NCI-H2227 treated with DMSO at 0.1 percent for 48 hours (cell line): ENCODE data around the gene SCUBE3.
A peak's percentile ranks its signal among the peaks of the same experiment; 100 is the strongest.

ENCODE experiments used
- DNase-seq: peaks from one replicate; lab custom pipeline; 2025; lab: John Stamatoyannopoulos, UW

The SCUBE3 gene

DNA sequence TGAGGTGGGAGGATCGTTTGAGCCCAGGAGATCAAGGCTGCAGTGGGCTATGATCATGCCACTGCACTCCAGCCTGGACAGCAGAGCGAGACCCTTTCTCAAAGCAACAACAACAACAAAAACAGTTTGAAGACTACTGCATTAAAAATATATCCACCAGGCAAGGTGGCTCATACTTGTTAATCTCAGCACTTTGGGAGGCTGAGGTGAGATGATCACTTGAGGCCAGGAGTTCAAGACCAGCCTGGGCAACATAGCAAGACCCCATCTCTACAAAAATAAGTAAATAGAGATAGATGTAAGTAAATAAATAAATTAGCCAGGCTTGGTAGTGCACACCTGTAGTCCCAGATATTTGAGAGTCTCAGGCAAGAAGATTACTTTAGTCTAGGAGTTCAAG, 58.2 kb downstream of the SCUBE3 start:
- DNase-seq = no peak

DNA sequence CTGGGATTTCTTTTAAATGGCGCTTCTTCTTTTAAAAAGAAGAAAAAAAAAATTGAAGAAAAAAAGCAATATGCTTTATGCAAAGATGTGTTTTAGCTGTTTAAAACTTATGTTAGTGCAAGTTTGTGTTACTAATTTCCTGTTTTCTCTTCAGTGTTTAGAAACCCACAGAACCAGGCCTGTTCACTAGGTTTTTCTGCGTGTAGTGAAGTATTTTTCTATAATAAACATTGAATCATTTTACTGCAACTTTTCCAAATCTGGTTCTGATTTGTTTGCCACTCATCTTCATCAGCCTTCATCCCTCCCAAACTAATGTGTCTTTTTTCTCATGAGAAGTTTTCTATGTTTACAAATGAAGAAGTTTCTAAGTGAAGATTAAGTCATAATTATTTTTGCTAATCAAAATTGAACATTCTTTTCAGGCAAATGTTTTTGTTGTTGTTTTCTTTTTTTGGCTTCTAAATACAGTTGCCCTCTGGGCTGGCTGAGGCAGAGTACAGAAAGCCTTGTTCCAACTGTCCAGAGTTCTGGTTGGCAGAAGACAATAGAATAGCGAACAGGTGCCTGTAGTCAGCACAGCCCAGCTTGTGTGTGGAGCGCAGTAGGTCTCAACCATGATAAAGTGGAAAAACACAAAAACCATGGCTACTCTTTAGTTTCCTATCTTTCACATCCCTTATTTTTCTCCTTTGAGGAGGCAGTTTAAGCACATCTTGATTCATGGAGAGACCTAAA, 60.2 kb downstream of the SCUBE3 start:
- DNase-seq = no peak

DNA sequence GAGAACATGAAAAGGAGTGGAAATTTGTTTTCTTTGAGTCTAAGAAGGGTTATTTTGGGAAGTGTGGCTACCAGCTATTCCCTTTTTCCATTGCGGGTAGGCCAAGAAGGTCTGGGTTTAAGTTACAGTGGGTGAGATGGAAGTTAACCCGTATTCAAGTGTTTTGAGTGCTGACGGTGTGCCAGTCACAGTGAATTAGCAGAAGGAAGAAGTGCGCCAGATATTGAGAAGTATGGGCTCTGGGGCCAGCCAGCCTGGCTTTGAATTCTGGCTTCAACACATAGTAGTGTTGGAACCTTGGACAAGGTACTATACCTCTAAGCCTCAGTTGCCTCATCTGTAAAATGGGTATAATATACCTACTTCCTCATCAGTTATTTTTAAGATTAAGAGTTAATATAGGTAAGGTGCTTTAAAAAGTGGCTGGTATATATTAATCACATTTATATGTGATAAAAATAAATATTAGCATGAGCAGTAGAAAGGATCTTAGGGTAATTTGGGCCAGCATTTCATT, 62.0 kb downstream of the SCUBE3 start:
- DNase-seq = no peak

DNA sequence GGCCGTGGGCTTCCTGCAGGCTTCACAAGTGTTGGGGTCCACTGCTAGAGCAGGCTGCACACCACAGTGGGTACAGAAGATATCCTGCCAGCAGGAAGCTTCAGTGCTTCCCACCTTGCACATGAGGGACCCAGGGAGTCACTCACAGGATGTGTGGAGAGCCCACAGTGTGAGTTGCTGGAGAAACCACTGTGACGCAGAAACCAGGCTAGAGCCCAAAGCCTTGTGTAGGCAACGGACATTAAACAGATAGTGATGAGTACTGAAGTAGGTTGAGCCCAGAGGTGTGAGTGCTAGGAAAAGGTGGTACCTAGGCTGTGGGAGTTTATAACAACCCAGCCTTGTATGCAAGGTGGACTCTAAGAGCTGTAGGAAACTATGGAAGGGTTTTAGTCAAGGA, 65.0 kb downstream of the SCUBE3 start:
- DNase-seq = no peak

DNA sequence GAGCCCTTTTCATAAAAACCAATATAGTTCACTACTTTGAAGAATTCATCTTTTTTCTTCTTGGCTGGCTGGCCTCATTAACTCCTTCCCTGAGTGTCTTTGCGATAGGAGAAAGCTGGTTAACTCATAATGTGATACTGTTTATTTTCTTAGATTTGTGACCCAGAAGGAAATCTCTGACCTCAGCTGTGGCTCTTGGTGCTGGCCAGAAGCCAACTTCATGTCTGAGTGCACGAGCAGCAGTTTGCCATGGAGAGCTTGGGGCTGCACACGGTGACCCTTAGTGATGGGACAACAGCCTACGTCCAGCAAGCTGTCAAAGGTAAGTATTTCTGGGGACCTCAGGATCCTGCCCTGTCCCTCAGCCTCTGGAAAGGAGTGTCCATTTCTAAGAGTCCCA, 67.1 kb downstream of the SCUBE3 start:
- DNase-seq = no peak

DNA sequence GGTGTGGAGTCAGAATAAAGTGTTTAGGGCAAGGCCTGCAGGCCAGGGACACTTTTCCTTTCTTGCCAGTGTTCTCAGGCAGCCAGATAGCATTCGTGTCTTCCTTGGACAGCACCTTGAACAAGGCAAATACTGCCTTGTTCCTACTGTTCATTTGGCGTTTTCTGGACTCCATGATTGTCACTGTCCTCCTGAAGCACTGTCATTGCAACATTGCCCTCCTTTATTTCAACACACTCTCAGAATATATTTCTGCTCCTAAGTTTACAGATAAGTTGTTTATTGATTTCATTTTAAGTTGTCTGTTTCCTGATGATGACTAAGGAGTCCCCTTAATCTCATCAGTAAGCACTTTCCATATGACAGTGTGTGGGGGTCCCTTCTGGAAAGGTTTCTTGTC, 68.7 kb downstream of the SCUBE3 start:
- no peak for DNase-seq

DNA sequence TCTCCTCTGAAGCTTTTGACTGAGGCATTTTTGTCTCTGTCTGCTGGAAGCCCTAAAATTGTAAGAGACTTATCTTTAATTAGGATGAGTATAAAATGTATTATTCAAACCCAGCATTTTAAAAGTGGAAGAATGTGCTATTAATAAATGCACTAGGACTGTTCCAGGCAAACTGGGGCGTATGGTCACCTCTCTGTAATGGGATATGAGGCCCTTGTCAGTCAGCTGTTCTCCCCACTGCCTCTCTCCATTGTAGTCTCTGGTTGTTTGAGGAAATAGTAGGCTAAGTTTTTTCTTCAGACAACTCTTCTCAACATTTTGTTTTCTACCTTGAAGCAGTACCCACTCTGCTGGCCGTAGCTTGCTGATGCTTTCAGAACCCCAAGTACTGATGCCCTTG, 69.6 kb downstream of the SCUBE3 start:
- no peak for DNase-seq

DNA sequence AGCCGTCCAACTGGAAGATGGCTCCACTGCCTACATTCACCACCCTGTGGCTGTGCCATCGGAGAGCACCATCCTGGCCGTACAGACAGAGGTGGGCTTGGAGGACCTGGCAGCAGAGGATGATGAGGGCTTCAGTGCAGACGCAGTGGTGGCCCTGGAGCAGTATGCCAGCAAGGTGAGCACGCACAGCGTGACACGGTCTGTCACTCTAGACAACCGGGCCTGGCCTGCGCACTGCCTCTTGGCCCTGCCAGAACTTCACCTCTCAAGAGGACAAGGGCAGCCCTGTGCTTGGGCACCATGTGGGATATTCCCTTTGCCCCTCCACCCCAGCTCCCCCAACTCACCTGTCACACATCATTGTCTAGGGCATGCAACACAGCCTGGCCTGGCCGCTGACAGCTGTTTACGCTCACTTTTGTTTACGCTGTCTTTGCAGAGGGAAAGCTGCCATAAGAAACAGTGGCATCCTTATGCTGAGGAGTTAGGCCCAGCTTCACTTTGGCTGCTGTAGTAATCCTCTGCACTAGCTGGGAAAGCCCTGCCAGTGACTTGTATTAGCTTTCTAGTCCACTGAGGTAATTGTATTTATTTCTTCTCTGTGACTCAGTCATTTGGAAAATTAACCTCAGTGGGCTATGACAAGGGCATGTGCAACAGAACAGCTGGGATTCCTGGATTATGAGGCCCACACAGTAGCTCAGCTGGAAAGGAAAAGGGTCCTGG, 74.1 kb downstream of the SCUBE3 start:
- no peak for DNase-seq

DNA sequence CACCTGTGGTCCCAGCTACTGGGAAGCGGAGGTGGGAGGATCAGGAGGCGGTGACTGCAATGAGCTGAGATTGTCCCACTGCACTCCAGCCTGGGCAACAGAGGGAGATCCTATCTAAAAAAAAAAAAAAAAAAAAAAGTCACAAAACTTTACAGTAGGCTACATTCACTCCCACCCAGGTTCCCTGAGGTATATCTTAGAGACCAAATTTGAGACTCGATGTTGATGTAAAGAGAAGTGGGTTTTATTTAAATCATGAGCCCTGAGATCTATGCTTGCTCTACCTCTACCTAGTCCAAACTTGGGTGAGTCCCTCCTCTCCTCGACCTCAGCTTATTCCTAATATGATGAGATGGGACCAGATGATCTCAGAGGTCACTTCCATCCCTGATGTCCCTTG, 75.1 kb downstream of the SCUBE3 start:
- DNase-seq = no peak

DNA sequence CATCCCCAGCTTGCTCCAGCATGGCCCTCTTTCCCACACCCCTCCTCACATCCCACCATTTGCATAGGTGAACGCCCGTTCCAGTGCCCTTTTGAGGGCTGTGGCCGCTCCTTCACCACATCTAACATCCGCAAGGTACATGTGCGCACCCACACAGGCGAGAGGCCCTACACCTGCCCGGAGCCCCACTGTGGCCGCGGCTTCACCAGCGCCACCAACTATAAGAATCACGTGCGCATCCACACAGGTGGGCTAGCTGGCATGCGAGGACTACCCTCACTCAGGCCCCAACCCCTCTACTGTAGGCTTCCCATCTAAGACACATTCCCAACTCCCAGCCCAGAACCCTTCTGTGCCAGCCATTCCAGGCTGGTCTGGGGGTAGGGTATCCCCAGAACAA, 77.7 kb downstream of the SCUBE3 start:
- no peak for DNase-seq

DNA sequence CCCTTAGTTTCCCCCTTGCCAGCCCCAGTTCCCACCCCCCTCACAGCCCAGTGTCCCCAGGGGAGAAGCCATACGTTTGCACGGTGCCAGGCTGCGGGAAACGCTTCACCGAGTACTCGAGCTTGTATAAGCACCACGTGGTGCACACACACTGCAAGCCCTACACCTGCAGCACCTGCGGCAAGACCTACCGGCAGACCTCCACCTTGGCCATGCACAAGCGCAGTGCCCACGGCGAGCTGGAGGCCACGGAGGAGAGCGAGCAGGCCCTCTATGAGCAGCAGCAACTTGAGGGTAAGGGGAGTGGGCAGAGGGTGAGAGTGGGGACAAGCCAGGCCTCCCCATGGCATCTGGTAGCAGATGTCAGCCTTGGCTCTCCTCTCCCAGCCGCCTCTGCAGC, 78.7 kb downstream of the SCUBE3 start:
- no peak for DNase-seq

DNA sequence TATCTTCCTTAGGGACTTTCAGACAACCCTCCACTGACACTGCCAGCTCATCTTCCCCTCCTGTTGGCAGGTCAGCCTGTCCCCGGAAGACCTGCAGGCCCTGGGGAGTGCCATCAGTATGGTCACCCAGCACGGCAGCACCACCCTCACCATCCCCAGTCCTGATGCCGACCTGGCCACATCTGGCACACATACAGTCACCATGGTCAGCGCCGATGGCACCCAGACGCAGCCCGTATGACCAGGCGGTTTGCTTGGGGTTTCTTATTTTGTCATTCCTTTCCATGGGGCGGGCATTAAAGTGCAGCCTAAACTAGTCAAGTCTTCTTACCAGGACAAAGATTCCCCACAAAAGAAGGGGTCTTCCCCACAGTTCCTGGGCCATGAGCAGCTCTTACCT, 79.9 kb downstream of the SCUBE3 start:
- DNase-seq = no peak

DNA sequence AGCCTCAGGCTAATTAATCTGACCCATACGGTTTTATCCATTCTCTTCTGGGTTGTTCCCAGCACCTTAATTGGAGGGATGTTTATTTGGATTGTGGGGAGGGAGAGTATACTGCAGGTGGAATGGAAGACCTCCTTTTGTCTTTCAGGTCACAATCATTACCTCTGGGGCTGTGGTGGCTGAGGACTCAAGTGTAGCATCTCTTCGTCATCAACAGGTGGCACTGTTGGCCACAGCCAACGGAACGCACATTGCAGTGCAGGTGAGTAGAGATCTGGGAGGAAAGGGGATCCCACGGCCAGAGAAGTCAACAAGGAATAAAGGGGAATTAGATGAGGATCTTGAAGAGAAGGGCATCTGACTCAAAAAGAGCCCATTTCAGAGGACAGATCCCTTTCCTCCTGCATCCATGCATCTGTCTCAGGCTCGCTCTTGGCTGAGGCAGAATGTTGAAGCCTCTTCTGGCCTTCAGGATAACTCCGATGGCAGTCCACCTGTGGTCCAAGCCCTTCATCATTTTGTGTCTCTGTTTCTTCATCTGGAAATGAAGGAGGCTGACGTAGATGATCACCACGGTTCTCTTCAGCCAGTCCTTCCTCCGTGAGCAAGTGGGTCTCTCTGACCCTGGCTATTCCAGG, 80.7 kb downstream of the SCUBE3 start:
- peak; percentile 50 for DNase-seq

DNA sequence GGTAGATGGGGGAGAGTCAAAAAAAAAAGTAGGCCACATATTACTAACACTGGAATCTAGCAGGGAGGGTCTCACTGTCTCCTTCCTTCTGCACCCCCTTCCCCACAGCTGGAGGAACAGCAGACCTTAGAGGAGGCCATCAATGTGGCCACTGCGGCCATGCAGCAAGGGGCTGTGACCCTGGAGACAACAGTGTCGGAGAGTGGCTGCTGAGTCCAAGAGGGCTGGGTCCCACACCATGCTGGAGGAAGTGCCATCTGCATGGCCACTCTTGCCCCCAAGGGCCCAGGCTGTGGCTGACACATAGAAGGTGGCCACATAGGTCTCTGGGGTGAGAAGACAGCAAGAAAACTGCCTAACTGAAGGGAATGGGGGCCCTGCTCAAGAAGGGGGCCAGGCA, 81.3 kb downstream of the SCUBE3 start:
- no peak for DNase-seq

DNA sequence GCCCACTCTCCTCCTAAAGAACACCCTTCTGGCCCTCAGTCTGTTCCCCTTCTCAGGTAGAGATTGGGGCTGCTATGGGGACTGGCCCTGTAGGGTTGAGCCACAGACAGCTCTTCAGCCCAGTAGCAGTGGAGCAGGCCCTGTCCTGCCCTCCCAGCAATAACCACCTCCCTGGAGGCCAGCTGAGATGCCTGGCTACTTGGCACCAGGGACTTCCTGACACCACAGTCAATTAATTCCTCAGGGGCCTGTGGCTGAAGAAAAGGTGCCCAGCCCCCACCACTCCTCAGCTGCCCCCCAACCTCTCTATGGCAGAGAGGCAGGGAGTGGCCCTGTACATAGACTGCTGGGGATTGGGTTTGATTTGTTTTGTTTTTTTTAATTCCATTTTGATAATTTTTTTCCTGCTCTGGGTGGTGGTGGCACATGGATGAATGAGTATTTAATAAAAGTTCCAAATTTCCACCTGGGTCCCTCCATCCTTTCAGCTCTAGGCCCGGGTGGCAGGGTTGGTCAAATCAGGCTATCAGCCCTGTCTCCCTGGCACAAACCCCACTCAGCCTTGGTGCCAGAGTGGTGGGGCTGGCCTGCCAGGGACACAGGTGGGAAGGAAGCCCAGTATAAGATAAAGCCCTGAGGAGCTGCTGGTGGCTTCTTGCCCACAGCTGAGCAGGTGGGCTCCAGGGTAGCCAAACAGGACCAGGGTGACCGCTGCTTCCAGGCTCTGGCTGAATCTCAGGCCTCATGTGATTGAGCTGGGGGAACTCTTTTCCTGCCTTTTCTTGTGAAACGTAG, 82.0 kb downstream of the SCUBE3 start:
- DNase-seq = no peak

DNA sequence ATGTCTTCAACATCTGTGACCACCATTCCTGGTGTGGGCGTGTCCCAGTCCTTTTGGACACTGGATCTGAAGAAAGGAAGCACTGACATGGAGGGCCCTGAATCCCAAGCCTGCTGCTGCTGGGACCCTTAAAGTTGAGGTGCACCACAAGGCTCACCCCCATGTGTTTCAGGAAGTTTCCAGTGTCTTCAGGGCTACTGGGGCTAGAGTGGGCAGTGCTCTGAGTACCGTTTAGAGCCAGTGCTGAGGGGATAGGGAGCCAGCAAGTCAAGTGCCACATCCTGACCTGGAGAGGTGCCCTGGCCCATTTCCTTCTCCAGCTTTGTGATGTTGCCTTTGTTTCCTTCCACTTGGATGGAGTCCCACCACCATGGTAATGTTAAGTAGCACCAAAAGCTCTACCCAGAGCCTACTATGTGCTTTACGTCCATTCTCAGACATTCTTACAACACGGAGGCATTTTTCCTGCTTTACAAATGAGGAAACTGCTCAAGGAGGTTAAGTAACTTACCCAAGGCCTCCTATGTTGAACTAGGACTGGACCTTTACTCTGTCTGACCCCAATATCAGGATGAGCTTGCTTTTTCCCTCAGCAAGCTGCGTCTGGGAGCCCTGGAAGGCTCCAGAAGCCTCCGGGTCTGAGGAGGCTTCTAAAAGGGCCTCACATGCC, 83.3 kb downstream of the SCUBE3 start:
- no peak for DNase-seq

DNA sequence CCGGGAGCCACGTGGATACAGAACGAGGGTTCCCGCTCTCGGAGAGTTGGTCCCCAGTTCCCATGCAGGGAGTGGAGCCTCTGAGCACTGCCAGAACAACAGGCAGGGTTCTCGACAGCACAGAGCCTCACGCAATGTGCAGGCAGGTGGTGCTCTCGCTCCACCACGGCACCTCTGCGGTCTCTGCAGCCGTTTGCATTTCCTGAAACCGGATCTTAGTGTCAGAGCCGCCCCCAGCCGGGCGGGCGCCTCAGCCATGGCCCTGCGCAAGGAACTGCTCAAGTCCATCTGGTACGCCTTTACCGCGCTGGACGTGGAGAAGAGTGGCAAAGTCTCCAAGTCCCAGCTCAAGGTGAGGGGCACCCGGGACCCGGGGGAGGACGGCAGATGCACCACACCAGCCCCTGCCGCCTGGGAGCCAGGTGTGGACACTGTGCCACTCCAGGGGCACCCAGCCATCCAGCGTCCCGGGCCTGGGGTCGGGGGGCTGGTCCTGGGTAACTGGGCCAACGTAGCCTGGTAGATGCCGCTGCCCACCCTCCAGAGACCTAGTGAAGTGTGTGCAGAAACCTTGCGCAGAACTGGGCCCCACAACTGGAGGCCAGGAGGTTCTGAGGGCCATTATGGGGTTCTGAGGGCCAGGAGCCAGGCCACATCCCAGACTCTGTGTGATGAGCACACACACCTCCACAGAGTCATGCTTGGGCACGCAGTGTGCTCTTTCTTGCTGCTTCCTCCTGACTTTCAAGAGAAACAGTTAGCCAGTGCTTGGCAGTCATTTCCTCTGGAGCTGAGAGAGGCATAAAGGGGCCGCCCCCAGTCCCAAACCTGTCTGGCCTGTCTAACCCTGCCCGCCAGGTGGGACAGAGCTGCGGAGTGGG, 84.1 kb downstream of the SCUBE3 start, which contains the start of gene DEF6:
TSS of gene DEF6 (plus strand) at position 218 of the 881 bp plus-strand sequence. CDS start at position 257, 39 bp downstream.
- DNase-seq = peak; percentile 69

DNA sequence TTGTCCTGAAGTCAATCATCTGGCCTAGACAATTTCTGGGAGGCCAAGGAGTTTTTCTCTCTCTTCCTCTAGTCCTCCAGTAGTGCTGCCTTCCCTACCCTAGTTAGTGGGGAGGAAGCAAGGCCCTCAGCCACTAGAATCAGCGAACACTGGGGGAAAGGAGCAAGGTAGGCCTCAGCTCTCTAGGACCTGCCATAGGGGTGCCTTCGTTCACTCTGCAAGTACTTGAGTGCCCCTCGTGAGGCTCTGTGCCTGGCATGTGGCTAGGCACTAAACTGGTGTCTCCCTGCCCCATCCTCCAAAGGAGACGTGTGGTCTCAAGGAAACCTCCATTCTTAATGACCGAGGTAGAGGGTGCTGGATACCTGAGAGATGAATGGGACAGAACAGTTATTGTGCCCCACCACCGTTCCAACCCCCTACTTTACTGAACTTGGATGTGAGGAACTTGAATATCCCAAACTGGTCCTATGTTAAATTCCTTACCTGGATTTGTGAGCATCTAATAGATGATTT, 84.9 kb downstream of the SCUBE3 start:
- no peak for DNase-seq

DNA sequence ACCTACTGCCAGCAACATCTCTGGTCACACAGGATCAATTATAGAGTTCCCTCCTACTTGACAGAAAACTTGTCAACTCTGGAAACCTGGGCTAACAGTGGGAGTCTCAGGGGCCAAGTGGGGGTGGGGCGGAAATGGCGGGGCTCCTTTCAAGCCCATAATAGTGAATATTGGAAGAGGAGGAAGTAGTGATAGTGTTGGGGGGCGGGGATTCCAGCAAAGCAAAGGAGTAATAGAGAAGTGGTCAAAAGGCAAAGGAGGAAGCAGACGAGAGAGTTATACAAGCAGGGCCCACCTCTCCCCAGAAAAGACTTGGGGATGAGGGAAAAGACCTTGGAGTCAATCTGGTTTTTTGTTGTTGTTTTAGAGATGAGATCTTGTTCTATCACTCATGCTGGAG, 85.9 kb downstream of the SCUBE3 start:
- DNase-seq = no peak

DNA sequence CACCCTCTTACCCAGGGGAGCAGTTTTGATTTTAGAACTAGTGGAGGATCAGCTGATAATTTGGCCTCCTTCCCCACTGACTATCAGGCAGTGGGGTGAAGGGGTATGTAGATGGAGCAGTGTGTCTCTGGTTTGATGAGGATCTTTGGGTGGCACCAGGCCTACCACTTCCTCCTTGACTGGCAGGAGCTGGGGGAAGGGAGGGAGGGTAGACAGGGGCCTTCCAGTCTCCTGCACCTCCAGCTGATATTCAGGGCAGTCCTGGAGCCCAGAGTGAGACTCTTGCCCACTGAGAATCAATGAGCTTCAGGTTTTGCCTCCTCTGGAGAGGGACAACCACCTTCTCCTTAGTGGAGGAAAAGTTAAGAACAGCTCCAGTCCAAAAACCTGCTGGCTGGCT, 87.1 kb downstream of the SCUBE3 start:
- DNase-seq = no peak
